Esophagus muscularis mucosa (tissue), 4 donors: ENCODE results near the gene BAIAP2. TPM values are rescaled to one million over a fixed set of nuclear protein-coding genes. Genes with fewer than 3 reads are reported as not detected.

Source experiments
- DNase-seq: peaks from one replicate; pipeline ENCODE4 v3.0.0-alpha.2; 2017; ENCODE audit errors: extremely low spot score
- H3K27ac ChIP-seq, 4 donors: fragments of 200-600 bp; sonication (generic); replicated peaks in 1 of 4; 1 replicate in 3 of 4; 2 replicates in 1 of 4; pipeline ENCODE4 v1.5.1; 2016 to 2019; ENCODE audit warnings: mild to moderate bottlenecking in 1 of 4
- H3K27me3 ChIP-seq, 4 donors: fragments of 200-600 bp; sonication (generic); one replicate each; pipeline versions ENCODE4 v1.5.1 to v1.6.0; 2016 to 2019
- H3K36me3 ChIP-seq, 4 donors: fragments of 200-600 bp; sonication (generic); one replicate each; pipeline ENCODE4 v1.5.1; 2016 to 2019
- H3K4me1 ChIP-seq, 4 donors: fragments of 200-600 bp; sonication (generic); one replicate each; pipeline ENCODE4 v1.5.1; 2016 to 2019
- H3K4me3 ChIP-seq, 4 donors: fragments of 200-600 bp; sonication (generic); 1 replicate in 2 of 4; 2 replicates in 2 of 4; pipeline ENCODE4 v1.5.1; 2016 to 2019; ENCODE audit warnings: mild to moderate bottlenecking in 4 of 4, moderate library complexity in 1 of 4
- H3K9me3 ChIP-seq, 4 donors: fragments of 200-600 bp; sonication (generic); 1 replicate in 3 of 4; 2 replicates in 1 of 4; pipeline ENCODE4 v1.5.1; 2016 to 2019
- CTCF ChIP-seq, 3 experiments: fragments of 200-600 bp in 2 of 3; fragments of 450-650 bp in 1 of 3; sonication (generic) in 2 of 3; IDR thresholded peaks; one replicate each; pipeline ENCODE4 v1.5.1; 2017 to 2019; ENCODE audit warnings: antibody characterized with exemption in 3 of 3, mild to moderate bottlenecking in 2 of 3, moderate library complexity in 1 of 3
- EP300 ChIP-seq: sonication (generic); formaldehyde crosslinking; IDR thresholded peaks from one replicate; pipeline ENCODE4 v1.6.1; 2017; ENCODE audit warnings: antibody characterized with exemption
- POLR2A ChIP-seq: fragments of 450-650 bp; IDR thresholded peaks from one replicate; pipeline ENCODE4 v1.6.1; 2017; ENCODE audit warnings: antibody characterized with exemption, moderate library complexity, mild to moderate bottlenecking, low read depth
- POLR2AphosphoS5 ChIP-seq, 2 donors: sonication (generic); formaldehyde crosslinking; IDR thresholded peaks; one replicate each; pipeline ENCODE4 v1.6.1; 2017; ENCODE audit warnings: antibody characterized with exemption in 2 of 2
- WGBS: methylation state at CpG from one replicate; pipeline ENCODE4 v1.1.5; 2018; 5-methylcytosine and 5-hydroxymethylcytosine counted together
- intact Hi-C: fragments of 100-400 bp; cut with DNase I; formaldehyde crosslinking; loops from one replicate; pipeline ENCODE4 v1.15.1; 2023
- total RNA-seq, 4 donors: library from RNA; depleted of rRNA; stranded (reverse); fragments of >200 nt; gene quantifications; one replicate each; pipeline versions ENCODE4 v1.1.0 to v1.2.1, GENCODE V29; 2016

The BAIAP2 gene
- total RNA-seq, 4 donors from 2014 or later, result 31.1 to 54.5 (median 36.7) TPM

DNA sequence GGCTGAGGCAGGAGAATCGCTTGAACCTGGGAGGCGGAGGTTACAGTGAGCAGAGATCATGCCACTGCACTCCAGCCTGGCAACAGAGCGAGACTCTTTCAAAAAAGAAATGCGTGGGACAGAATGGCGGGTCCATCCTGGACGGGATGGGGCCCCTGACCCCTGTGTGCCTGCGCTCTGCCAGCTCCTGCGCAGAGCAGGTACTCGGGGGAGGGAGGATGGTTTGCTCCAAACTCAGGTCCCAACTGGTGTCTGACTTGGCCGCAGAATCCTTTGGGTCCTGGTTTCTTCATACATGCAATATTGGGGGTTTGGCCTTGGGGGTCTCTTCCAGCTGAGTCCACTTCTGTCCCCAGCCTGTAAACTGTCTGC is 33.0 kb upstream of the BAIAP2 start:
- Histone ChIP-seq H3K4me3 (no peak overlapping the region), H3K27ac (no peak overlapping the region), H3K36me3 (peaks cover 30 to 36% (median 34%) of the 10 kb centered on the region in 4 donors), H3K4me1 (peaks cover 18 to 42% (median 32%) of the 10 kb centered on the region in 4 donors), H3K9me3 (no peaks in the 10 kb centered on the region), H3K27me3 (peaks cover 2 to 35% (median 19%) of the 10 kb centered on the region in 4 donors)
- no peak for DNase-seq
- intact Hi-C loops, result no loop called here
- WGBS, result 74% methylated on average over 8 of the region's 10 CpGs
- no peak for TF ChIP-seq CTCF (IDR thresholded peaks at IDR 0.05)
- TF ChIP-seq POLR2AphosphoS5 (IDR thresholded peaks at IDR 0.05), result no peak

DNA sequence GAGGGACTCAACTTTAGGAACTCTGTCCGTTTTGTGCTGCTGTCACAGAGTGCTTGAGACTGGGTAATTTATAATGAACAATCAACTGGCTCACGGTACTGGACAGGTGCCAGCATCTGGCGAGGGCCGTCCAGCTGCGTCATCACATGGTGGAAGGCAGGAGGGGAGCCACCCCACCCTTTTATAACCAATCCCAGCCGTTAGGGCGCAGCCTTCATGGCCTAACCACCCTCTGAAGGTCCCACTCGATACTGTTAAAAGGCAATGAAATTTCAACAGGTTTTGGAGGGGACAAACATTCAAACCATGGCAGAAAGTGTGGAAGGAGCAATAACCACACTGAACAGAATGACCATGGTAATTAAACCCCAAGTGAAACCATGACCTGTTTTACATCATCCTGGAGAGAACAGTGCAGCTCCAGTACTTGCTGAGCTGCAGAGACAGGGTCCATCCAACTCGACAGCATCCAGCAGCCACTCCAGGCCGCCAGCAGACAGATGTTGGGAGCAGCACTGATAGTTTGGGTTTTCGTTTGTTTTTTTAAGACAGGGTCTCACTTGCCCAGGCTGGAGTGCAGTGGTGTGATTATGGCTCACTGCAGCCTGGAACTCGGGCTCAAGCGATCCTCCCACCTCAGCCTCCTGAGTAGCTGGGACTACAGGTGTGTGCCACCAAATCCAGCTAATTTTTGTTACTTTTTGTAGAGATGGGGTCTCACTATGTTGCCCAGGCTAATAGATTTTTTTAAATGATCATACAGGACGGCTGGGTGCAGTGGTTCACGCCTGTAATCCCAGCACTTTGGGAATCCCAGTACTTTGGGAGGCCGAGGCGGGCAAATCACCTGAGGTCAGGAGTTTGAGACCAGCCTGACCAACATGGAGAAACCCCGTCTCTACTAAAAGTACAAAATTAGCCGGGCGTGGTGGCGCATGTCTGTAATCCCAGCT is 32.3 kb upstream of the BAIAP2 start:
- H3K27me3 ChIP-seq, result peaks cover 2 to 35% (median 19%) of the 10 kb centered on the region in 4 donors
- H3K4me3 ChIP-seq, result no peak overlapping the region
- WGBS, result 54% methylated on average over 17 of the region's 21 CpGs
- DNase-seq, result no peak
- H3K9me3 ChIP-seq, result no peaks in the 10 kb centered on the region
- intact Hi-C loops, result no loop called here
- no peak overlapping the region for H3K27ac ChIP-seq
- no peak for TF ChIP-seq EP300
- no peak for TF ChIP-seq POLR2A
- peak; percentile 25 to 29 for TF ChIP-seq POLR2AphosphoS5 (IDR thresholded peaks at IDR 0.05)
- peaks cover 24 to 29% (median 28%) of the 10 kb centered on the region in 4 donors for H3K36me3 ChIP-seq
- peaks cover 18 to 42% (median 32%) of the 10 kb centered on the region in 4 donors for H3K4me1 ChIP-seq

DNA sequence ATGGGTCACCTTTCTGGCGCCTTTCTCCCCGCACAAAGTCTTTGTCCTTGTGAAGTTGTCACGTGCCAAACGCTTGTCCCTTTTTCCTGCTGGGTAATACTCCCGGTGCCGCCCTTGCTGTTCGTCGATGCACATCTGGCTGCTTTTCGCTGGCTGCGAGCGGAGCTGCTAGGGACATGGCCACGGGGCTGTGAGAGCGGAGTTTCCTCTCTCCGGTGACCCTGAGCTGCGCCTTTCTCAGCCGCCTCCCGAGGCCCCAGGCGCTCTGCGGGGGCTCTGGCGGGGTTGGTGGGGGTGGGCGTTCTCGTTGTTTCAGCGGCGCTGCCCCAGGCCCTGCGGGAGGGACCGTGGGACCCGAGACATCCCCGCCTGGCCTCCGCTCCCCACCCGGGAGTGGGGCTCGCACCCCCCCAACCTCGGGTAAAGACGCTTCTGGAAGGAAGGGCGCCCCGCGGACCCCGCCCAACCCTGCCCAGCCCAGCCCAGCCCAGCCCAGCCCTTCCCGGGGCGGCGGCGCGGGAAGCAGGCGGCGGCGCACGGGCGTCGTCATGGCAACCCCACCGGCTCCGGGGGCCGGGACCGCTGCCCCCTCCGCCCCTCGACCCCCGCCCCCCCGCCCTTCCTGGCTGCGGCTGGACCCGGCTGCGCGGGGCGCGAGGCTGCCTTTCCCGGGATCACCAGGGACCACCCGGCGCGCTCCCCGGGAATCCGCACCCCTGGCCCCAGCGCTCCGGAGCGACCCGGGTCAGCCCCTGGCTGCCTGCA is 31.1 kb upstream of the BAIAP2 start:
- no peak for TF ChIP-seq EP300
- no peak for TF ChIP-seq POLR2A
- no peak for TF ChIP-seq CTCF (IDR thresholded peaks at IDR 0.05)
- no peak for TF ChIP-seq POLR2AphosphoS5 (IDR thresholded peaks at IDR 0.05)
- Histone ChIP-seq H3K27ac (no peak overlapping the region), H3K36me3 (peaks cover 12 to 17% (median 16%) of the 10 kb centered on the region in 4 donors), H3K9me3 (no peaks in the 10 kb centered on the region), H3K4me1 (peaks cover 18 to 42% (median 32%) of the 10 kb centered on the region in 4 donors), H3K4me3 (peak overlapping the region; percentile 32 to 43 (median 40)), H3K27me3 (peaks cover 2 to 35% (median 19%) of the 10 kb centered on the region in 4 donors)
- intact Hi-C loops, result no loop called here
- WGBS, result 22% methylated on average over 9 of the region's 72 CpGs
- DNase-seq, result no peak

- H3K4me1 ChIP-seq, result peaks cover 17 to 30% (median 27%) of the 10 kb centered on the region in 4 donors
- no peaks in the 10 kb centered on the region for H3K36me3 ChIP-seq
- H3K4me3 ChIP-seq, result no peak overlapping the region
- H3K9me3 ChIP-seq, result peaks cover 0 to 9% (median 2%) of the 10 kb centered on the region in 4 donors
- no peak for DNase-seq
- 68% methylated on average over 10 of the region's 10 CpGs for WGBS
- intact Hi-C loops, result no loop called here
- H3K27me3 ChIP-seq, result peaks cover 2 to 35% (median 19%) of the 10 kb centered on the region in 4 donors
- no peak overlapping the region for H3K27ac ChIP-seq
- TF ChIP-seq POLR2A, result no peak
- TF ChIP-seq POLR2AphosphoS5 (IDR thresholded peaks at IDR 0.05), result no peak
- no peak for TF ChIP-seq CTCF (IDR thresholded peaks at IDR 0.05)
- no peak for TF ChIP-seq EP300
Measured at GRCh38 chr17:81006891-81007290, 28.1 kb upstream of the BAIAP2 start.

GRCh38 chr17:81008140-81008539 is 26.8 kb upstream of the BAIAP2 start:
- Histone ChIP-seq H3K4me1 (peaks cover 8 to 17% (median 16%) of the 10 kb centered on the region in 4 donors), H3K27me3 (peaks cover 0 to 31% (median 16%) of the 10 kb centered on the region in 4 donors), H3K9me3 (peaks cover 0 to 9% (median 2%) of the 10 kb centered on the region in 4 donors), H3K36me3 (no peaks in the 10 kb centered on the region), H3K27ac (no peak overlapping the region), H3K4me3 (no peak overlapping the region)
- WGBS, result 76% methylated on average over 11 of the region's 11 CpGs
- no peak for TF ChIP-seq CTCF (IDR thresholded peaks at IDR 0.05)
- no peak for TF ChIP-seq POLR2AphosphoS5 (IDR thresholded peaks at IDR 0.05)
- TF ChIP-seq EP300, result no peak
- no peak for TF ChIP-seq POLR2A
- intact Hi-C loops, result no loop called here
- no peak for DNase-seq
